KOPT-K1 (cell line): ENCODE results near the gene CA11.

Source experiments
- H3K27ac ChIP-seq: fragments of 200-600 bp; sonication (generic); 2 replicates; pipeline ENCODE4 v1.5.1; 2016; ENCODE audit warnings: antibody characterized with exemption, mild to moderate bottlenecking, low read depth, low read length; ENCODE audit not compliant: poor library complexity, severe bottlenecking
- H3K36me3 ChIP-seq: fragments of 200-600 bp; sonication (generic); 2 replicates; pipeline ENCODE4 v1.5.1; 2017; ENCODE audit warnings: antibody characterized with exemption, mild to moderate bottlenecking, low read length, moderate library complexity; ENCODE audit not compliant: insufficient read depth
- H3K9me3 ChIP-seq: fragments of 200-600 bp; sonication (generic); 2 replicates; pipeline ENCODE4 v1.5.1; 2017; ENCODE audit warnings: antibody characterized with exemption, low read length, mild to moderate bottlenecking; ENCODE audit not compliant: insufficient read depth, poor library complexity, severe bottlenecking

Gene CA11

GRCh38 chr19:48674216-48674809 lies 28.3 kb upstream of the CA11 start:
- H3K9me3 ChIP-seq = no peaks in the 10 kb centered on the region
- no peak overlapping the region for H3K27ac ChIP-seq
- H3K36me3 ChIP-seq = no peaks in the 10 kb centered on the region

- no peaks in the 10 kb centered on the region for H3K36me3 ChIP-seq
- no peaks in the 10 kb centered on the region for H3K9me3 ChIP-seq
- no peak overlapping the region for H3K27ac ChIP-seq
Measured at GRCh38 chr19:48673436-48674100, 27.6 kb upstream of the CA11 start.

- H3K9me3 ChIP-seq = no peaks in the 10 kb centered on the region
- no peaks in the 10 kb centered on the region for H3K36me3 ChIP-seq
- H3K27ac ChIP-seq = no peak within 1 kb of the TSS
Measured at GRCh38 chr19:48672994-48673393, 27.0 kb upstream of the CA11 start, which contains the start of gene NTN5. Gene NTN5, minus strand, starts transcription at chr19:48673017. Its CDS starts 2,031 bp downstream, at chr19:48670986.

GRCh38 chr19:48671446-48671995 lies 25.5 kb upstream of the CA11 start:
- Histone ChIP-seq H3K9me3 (no peaks in the 10 kb centered on the region), H3K27ac (no peak overlapping the region), H3K36me3 (no peaks in the 10 kb centered on the region)

GRCh38 chr19:48670699-48671445 lies 24.9 kb upstream of the CA11 start:
- Histone ChIP-seq H3K9me3 (no peaks in the 10 kb centered on the region), H3K27ac (no peak overlapping the region), H3K36me3 (no peaks in the 10 kb centered on the region)

DNA sequence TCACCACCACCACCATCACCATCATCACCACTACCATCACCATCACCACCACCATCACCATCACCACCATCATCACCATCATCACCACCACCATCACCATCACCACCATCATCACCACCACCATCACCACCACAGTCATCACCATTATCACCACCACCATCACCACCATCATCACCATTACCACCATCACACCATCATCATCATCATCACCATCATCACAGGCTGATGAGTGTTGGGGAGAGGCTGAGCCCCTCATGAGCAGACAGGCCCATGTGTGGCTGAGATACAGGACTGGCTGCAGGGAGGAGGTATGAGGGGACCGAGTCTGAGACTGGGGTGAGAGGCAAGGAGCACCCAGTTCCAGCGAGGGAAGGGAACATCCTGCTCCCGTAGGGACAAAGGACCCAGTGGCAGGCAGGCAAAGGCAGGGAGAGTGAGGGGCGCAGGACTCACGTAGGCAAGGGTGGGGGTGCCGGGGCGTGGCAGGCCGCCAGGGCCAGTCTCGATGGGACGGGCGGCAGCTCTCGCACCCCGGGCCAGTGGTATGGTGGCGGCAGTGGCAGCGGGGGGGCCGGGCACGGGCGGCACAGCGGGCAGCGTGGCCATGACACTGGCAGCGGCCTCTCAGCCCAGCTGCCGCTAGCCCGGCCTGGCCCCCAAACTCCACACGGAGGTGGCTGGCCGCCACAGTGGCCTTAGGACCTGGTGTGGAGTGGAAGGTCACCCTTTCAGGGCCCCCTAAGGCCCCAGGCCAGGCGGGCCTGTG lies 24.1 kb upstream of the CA11 start:
- no peak overlapping the region for H3K27ac ChIP-seq
- H3K9me3 ChIP-seq = no peaks in the 10 kb centered on the region
- no peaks in the 10 kb centered on the region for H3K36me3 ChIP-seq

DNA sequence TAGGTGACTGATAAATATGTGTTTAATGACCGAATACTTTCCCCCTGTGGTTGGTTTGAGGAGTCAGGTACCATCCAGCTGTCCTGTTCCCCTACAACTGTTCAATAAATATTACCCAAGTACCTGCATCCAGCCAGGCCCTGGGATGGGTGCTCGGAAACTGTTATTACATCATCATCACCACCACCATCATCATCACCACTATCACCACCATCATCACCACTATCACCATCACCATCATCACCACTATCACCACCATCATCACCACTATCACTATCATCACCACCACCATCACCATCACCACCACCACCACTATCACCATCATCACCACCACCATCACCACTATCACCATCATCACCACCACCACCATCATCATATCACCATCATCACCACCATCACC lies 22.8 kb upstream of the CA11 start:
- no peaks in the 10 kb centered on the region for H3K9me3 ChIP-seq
- H3K27ac ChIP-seq = no peak overlapping the region
- H3K36me3 ChIP-seq = no peaks in the 10 kb centered on the region

DNA sequence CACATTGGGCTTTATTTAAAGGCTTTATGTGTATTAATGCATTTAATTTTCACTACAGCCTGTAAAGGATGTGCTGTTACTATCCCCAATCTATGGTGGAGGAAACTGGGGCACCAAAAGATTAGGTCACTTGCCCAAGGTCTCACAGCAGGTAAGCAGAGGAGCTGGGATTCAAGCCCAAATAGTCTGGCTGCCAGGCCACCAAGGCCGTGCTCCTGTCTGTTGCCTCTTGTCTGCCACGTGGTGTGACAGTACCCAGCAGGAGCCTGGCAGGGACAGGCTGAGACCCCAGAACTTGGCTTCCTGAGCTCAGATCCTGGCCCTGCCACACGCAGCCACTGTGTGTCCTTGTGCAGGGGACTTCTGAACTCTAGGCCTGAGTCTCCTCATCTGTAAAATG lies 22.3 kb upstream of the CA11 start:
- Histone ChIP-seq H3K36me3 (no peaks in the 10 kb centered on the region), H3K9me3 (no peaks in the 10 kb centered on the region), H3K27ac (no peak overlapping the region)

GRCh38 chr19:48665786-48666185 lies 19.8 kb upstream of the CA11 start:
- Histone ChIP-seq H3K27ac (no peak overlapping the region), H3K36me3 (no peaks in the 10 kb centered on the region), H3K9me3 (no peaks in the 10 kb centered on the region)

- Histone ChIP-seq H3K27ac (no peak overlapping the region), H3K9me3 (no peaks in the 10 kb centered on the region), H3K36me3 (no peaks in the 10 kb centered on the region)
Measured at GRCh38 chr19:48664476-48664875, 18.5 kb upstream of the CA11 start.

GRCh38 chr19:48663667-48664066 lies 17.7 kb upstream of the CA11 start:
- H3K27ac ChIP-seq = no peak overlapping the region
- H3K9me3 ChIP-seq = no peaks in the 10 kb centered on the region
- no peaks in the 10 kb centered on the region for H3K36me3 ChIP-seq

GRCh38 chr19:48661711-48662090 lies 15.7 kb upstream of the CA11 start:
- peak overlapping the region; percentile 81 for H3K27ac ChIP-seq
- no peaks in the 10 kb centered on the region for H3K9me3 ChIP-seq
- no peaks in the 10 kb centered on the region for H3K36me3 ChIP-seq

DNA sequence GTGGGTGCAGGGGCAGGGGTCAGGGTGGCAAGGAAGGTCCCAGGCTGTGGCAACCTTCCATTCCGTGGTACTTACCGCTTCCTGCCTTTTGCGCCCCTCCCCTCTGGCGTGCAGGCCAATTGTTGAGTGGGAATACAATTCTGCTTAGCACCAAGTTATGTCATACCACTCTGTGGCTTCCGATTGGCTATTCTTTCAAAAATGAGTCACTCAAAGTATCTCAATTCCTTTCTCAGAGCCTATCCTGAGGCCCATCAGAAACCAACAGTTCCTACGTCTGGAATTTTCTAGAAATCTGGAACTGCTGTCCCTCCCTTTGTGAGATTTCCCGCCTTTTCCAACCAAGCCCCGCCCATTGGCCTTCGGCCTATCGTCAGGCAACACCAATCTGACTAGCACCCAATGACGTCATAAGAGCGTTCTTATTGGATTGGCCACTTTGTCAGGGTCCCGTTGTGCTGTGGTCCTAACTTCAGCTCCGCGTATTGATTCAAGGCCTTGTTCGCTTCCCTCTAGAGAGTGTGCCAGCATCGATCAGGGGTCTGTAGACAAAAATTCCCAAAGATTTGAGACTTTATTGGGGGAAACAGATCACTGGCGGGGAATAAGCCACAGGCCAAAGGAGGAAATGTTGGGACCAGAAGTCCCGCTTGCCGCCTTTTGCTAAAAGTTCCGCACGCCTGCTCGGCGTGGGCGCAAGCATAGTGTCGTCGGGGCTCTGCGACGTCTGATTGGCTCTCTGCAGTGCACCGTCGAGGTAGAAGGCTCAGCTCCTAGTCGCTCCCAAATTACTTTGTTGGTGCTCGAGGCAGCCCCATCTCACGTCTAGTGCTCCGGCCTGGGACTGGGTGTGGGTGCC lies 15.1 kb upstream of the CA11 start:
- no peaks in the 10 kb centered on the region for H3K36me3 ChIP-seq
- H3K27ac ChIP-seq = peak overlapping the region; percentile 81
- H3K9me3 ChIP-seq = no peaks in the 10 kb centered on the region

- H3K36me3 ChIP-seq = no peaks in the 10 kb centered on the region
- H3K27ac ChIP-seq = no peak overlapping the region
- no peaks in the 10 kb centered on the region for H3K9me3 ChIP-seq
Measured at GRCh38 chr19:48659768-48660167, 13.8 kb upstream of the CA11 start.
